Trophoblast cell (in vitro differentiated cells and primary cell): ENCODE data around the gene TXNRD2.

Source experiments
- DNase-seq, 2 donors: peaks; one replicate each; pipeline ENCODE4 v3.0.0-alpha.2; 2016
- H2AFZ ChIP-seq: 2 replicates; pipeline ENCODE4 v1.6.1; 2013; ENCODE audit warnings: low read length, moderate library complexity, mild to moderate bottlenecking; ENCODE audit not compliant: insufficient read depth, poor library complexity
- H2AK5ac ChIP-seq: 2 replicates; pipeline ENCODE4 v1.6.1; 2013; ENCODE audit warnings: mild to moderate bottlenecking, low read length
- H2BK120ac ChIP-seq: 2 replicates; pipeline ENCODE4 v1.6.1; 2013; ENCODE audit warnings: low read length, mild to moderate bottlenecking, moderate library complexity; ENCODE audit not compliant: insufficient read depth, poor library complexity
- H2BK12ac ChIP-seq: 2 replicates; pipeline ENCODE4 v1.6.1; 2013; ENCODE audit warnings: mild to moderate bottlenecking, low read length, moderate library complexity
- H2BK5ac ChIP-seq: 2 replicates; pipeline ENCODE4 v1.6.1; 2013; ENCODE audit warnings: low read length, low read depth, moderate library complexity, mild to moderate bottlenecking; ENCODE audit not compliant: poor library complexity
- H3K14ac ChIP-seq: 2 replicates; pipeline ENCODE4 v1.6.1; 2013; ENCODE audit warnings: mild to moderate bottlenecking, low read length
- H3K18ac ChIP-seq: 2 replicates; pipeline ENCODE4 v1.6.1; 2013; ENCODE audit warnings: mild to moderate bottlenecking, low read length
- H3K23ac ChIP-seq: 2 replicates; pipeline ENCODE4 v1.6.1; 2013; ENCODE audit warnings: low read length
- H3K27ac ChIP-seq: 2 replicates; pipeline ENCODE4 v1.5.1; 2013; ENCODE audit warnings: low read depth, mild to moderate bottlenecking, inconsistent platforms, low read length, moderate library complexity
- H3K27me3 ChIP-seq: 2 replicates; pipeline ENCODE4 v1.6.1; 2013; ENCODE audit warnings: inconsistent platforms, mild to moderate bottlenecking, low read length, moderate library complexity; ENCODE audit not compliant: insufficient read depth
- H3K36me3 ChIP-seq, 2 experiments: 1 replicate in 1 of 2; 2 replicates in 1 of 2; pipeline ENCODE4 v1.6.1; 2013; ENCODE audit warnings: low read length in 2 of 2, mild to moderate bottlenecking in 2 of 2, moderate library complexity in 1 of 2; ENCODE audit not compliant: insufficient read depth in 2 of 2, control insufficient read depth in 1 of 2
- H3K4ac ChIP-seq: 2 replicates; pipeline ENCODE4 v1.6.1; 2013; ENCODE audit warnings: low read depth, mild to moderate bottlenecking, low read length, moderate library complexity
- H3K4me1 ChIP-seq, 2 experiments: 1 replicate in 1 of 2; 2 replicates in 1 of 2; pipeline ENCODE4 v1.6.1; 2013; ENCODE audit warnings: low read length in 2 of 2, mild to moderate bottlenecking in 2 of 2, moderate library complexity in 1 of 2; ENCODE audit not compliant: insufficient read depth in 2 of 2, control insufficient read depth in 1 of 2
- H3K4me2 ChIP-seq: 2 replicates; pipeline ENCODE4 v1.6.1; 2013; ENCODE audit warnings: inconsistent platforms, mild to moderate bottlenecking, low read length, moderate library complexity
- H3K4me3 ChIP-seq: 2 replicates; pipeline ENCODE4 v1.5.1; 2013; ENCODE audit warnings: mild to moderate bottlenecking, low read depth, low read length, inconsistent platforms
- H3K79me1 ChIP-seq: one replicate; pipeline ENCODE4 v1.6.1; 2013; ENCODE audit warnings: low read length
- H3K79me2 ChIP-seq: 2 replicates; pipeline ENCODE4 v1.6.1; 2013; ENCODE audit warnings: low read length, mild to moderate bottlenecking; ENCODE audit not compliant: control insufficient read depth, insufficient read depth, poor library complexity
- H3K9ac ChIP-seq: 2 replicates; pipeline ENCODE4 v1.6.1; 2013; ENCODE audit warnings: mild to moderate bottlenecking, low read length
- H3K9me3 ChIP-seq: 2 replicates; pipeline ENCODE4 v1.6.1; 2013; ENCODE audit warnings: low read depth, mild to moderate bottlenecking, control low read depth, inconsistent platforms, low read length; ENCODE audit not compliant: insufficient read depth
- H4K12ac ChIP-seq: 2 replicates; pipeline ENCODE4 v1.6.1; 2013; ENCODE audit warnings: low read depth, mild to moderate bottlenecking, low read length, moderate library complexity
- H4K8ac ChIP-seq: 2 replicates; pipeline ENCODE4 v1.6.1; 2013; ENCODE audit warnings: low read depth, mild to moderate bottlenecking, low read length, moderate library complexity
- H4K91ac ChIP-seq: one replicate; pipeline ENCODE4 v1.6.1; 2013; ENCODE audit warnings: low read depth, mild to moderate bottlenecking, low read length, moderate library complexity
- WGBS: extraction: QIAGEN DNeasy Blood & Tissue Kit; methylation state at CpG from one replicate; pipeline ENCODE4 v1.1.7; 2013; ENCODE audit warnings: missing lambda C conversion rate; ENCODE audit not compliant: insufficient read length, insufficient coverage; ENCODE audit errors: extremely low coverage; 5-methylcytosine and 5-hydroxymethylcytosine counted together

TXNRD2 gene

GRCh38 chr22:19852177-19852781 is 89.3 kb downstream of the TXNRD2 start:
- WGBS = no CpG with 5 or more reads among the region's 12 CpGs
- no peak overlapping the region for H3K23ac ChIP-seq

DNA sequence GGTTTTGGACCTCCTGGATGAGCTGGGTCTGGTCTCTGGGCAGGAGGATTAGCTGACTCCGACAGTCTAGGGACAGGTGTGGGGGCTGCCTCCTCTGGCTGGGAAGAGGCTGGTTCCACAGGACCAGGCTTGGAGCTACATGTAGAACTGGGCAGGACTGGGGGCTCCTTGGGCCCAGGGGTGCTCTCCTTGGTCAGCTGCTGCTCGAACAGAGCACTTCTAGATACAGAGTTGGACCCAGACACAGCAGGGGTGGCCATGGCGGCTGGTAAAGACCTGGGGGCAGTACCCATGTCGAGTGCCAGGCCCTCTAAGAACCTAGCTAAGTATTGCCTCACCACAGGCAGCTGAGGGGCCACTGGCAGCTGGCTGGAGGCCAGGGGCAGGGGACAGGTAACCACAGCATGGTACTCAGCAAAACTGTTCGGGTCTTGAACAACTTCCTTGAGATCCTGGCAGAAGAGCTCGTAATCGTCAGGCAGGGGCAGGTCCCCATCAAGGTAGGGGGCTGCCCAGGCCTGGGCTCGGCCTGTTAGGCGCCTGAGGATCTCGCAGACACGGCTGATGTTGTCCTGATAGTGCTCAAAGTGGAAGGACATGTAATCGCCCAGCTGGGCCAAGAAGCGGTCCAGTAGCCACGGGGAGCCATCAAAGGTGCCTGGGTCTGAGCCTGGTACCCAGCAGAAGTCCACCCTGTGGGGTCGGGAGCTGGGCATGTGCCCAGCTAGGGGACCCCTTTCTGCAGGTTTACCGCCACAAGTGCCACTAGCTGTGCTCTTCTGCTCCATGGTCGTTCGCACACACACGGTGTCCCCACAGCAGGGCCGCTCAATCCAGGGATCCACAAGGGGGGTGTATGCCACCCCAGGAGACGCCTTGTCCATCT is 90.1 kb downstream of the TXNRD2 start:
- peaks cover 37% of the 10 kb centered on the region for H3K79me2 ChIP-seq
- peak overlapping the region; percentile 31 for H2AK5ac ChIP-seq
- peaks cover 2% of the 10 kb centered on the region for H3K9me3 ChIP-seq
- H2BK5ac ChIP-seq = no peak overlapping the region
- peaks cover 24 to 27% of the 10 kb centered on the region in 2 experiments for H3K36me3 ChIP-seq
- peak overlapping the region; percentile 38 for H3K14ac ChIP-seq
- WGBS = no CpG with 5 or more reads among the region's 21 CpGs
- no peak overlapping the region for H2BK120ac ChIP-seq
- no peak for DNase-seq
- peak overlapping the region; percentile 8 for H2BK12ac ChIP-seq
- H3K4me3 ChIP-seq = no peak overlapping the region
- peak overlapping the region; percentile 77 for H3K27ac ChIP-seq
- peak overlapping the region; percentile 22 for H3K4ac ChIP-seq
- no peak overlapping the region for H2AFZ ChIP-seq
- H4K8ac ChIP-seq = no peak overlapping the region
- H3K4me1 ChIP-seq = peaks cover 38 to 53% of the 10 kb centered on the region in 2 experiments
- no peak overlapping the region for H4K12ac ChIP-seq
- H3K27me3 ChIP-seq = no peaks in the 10 kb centered on the region
- H4K91ac ChIP-seq = peak overlapping the region; percentile 9
- H3K4me2 ChIP-seq = no peak overlapping the region
- H3K9ac ChIP-seq = no peak overlapping the region
- H3K79me1 ChIP-seq = peaks cover 37% of the 10 kb centered on the region
- H3K23ac ChIP-seq = no peak overlapping the region
- peak overlapping the region; percentile 2 for H3K18ac ChIP-seq

More at GRCh38 chr22:19852177-19852781, 89.3 kb downstream of the TXNRD2 start:
- peaks cover 22 to 27% of the 10 kb centered on the region in 2 experiments for H3K36me3 ChIP-seq
- no peak overlapping the region for H3K9ac ChIP-seq
- no peak overlapping the region for H4K12ac ChIP-seq
- peak overlapping the region; percentile 41 for H3K4ac ChIP-seq
- H3K27ac ChIP-seq = no peak overlapping the region
- no peak overlapping the region for H2BK120ac ChIP-seq
- peaks cover 38 to 53% of the 10 kb centered on the region in 2 experiments for H3K4me1 ChIP-seq
- H3K9me3 ChIP-seq = peaks cover 2% of the 10 kb centered on the region
- H2AK5ac ChIP-seq = no peak overlapping the region
- no peak overlapping the region for H2BK12ac ChIP-seq
- H3K14ac ChIP-seq = no peak overlapping the region
- no peak overlapping the region for H3K4me3 ChIP-seq
- no peak overlapping the region for H3K18ac ChIP-seq
- no peak overlapping the region for H2BK5ac ChIP-seq
- H3K27me3 ChIP-seq = no peaks in the 10 kb centered on the region
- H3K4me2 ChIP-seq = peak overlapping the region; percentile 77
- peaks cover 37% of the 10 kb centered on the region for H3K79me2 ChIP-seq
- H4K91ac ChIP-seq = no peak overlapping the region
- H3K79me1 ChIP-seq = peaks cover 37% of the 10 kb centered on the region
- peak in 1 of 2 donors; percentile 18 for DNase-seq
- H4K8ac ChIP-seq = no peak overlapping the region
- no peak overlapping the region for H2AFZ ChIP-seq

GRCh38 chr22:19850763-19851109 is 90.9 kb downstream of the TXNRD2 start:
- no peak overlapping the region for H3K4me2 ChIP-seq
- peaks cover 2% of the 10 kb centered on the region for H3K9me3 ChIP-seq
- WGBS = no CpG with 5 or more reads among the region's 9 CpGs
- H3K79me2 ChIP-seq = peaks cover 37% of the 10 kb centered on the region
- peaks cover 36% of the 10 kb centered on the region for H3K79me1 ChIP-seq
- no peak overlapping the region for H3K4me3 ChIP-seq
- H2BK12ac ChIP-seq = peak overlapping the region; percentile 54
- H3K36me3 ChIP-seq = peaks cover 24 to 27% of the 10 kb centered on the region in 2 experiments
- peak overlapping the region; percentile 9 for H4K91ac ChIP-seq
- H3K23ac ChIP-seq = no peak overlapping the region
- peak overlapping the region; percentile 31 for H2AK5ac ChIP-seq
- peak overlapping the region; percentile 3 for H2BK5ac ChIP-seq
- H3K4ac ChIP-seq = no peak overlapping the region
- peak overlapping the region; percentile 44 for H3K18ac ChIP-seq
- no peak overlapping the region for H2BK120ac ChIP-seq
- DNase-seq = no peak
- peak overlapping the region; percentile 77 for H3K27ac ChIP-seq
- no peaks in the 10 kb centered on the region for H3K27me3 ChIP-seq
- peak overlapping the region; percentile 28 for H4K8ac ChIP-seq
- H3K9ac ChIP-seq = peak overlapping the region; percentile 8
- peak overlapping the region; percentile 38 for H3K14ac ChIP-seq
- H4K12ac ChIP-seq = no peak overlapping the region
- H3K4me1 ChIP-seq = peaks cover 38 to 51% of the 10 kb centered on the region in 2 experiments
- H2AFZ ChIP-seq = no peak overlapping the region

DNA sequence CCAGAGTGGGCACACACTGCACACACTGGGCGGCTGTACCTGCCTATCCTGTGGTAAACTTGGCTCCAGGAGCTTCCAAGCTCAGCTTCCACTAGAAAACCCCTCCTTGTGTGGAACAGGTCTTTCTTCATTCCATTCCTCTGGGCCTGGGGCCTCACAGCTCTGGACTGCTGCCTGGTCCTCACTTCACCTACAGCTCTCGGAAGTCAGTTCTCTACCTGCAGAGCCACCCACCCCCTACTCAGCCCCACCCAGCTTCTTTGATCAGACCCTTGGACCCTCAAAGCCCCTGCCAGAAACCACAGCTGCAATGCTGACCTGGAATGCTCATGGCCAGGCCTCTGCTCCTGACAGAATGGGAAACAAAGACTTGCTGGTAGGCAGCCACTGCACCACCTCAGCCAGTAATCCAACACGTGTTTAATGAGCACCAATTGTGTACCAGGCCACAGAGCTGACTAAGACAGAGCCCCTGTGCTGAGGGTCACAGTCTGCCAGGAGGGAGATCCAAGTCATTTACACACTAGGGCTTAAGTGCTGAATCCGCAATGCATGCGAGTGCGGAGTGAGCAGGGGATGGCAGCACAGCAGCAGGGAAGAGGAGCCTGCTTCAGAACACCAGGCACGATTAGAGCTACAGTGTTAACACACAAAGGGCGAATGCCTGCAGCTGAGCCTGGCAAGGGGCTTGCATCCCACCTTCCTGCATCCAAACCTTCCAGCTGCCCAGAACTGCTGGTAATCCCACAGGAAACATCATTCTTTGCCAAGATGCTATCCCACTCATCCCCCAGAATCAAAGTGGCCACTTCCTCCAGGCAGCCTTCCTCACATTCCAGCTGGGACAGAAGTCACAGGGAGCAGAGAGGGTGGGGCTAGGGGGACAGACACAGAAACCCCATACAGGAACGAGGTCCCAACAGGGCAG is 91.5 kb downstream of the TXNRD2 start:
- Histone ChIP-seq H3K4me3 (no peak overlapping the region), H4K12ac (no peak overlapping the region), H3K4ac (peak overlapping the region; percentile 2), H3K27ac (peak overlapping the region; percentile 77), H4K8ac (peak overlapping the region; percentile 28), H3K79me2 (peaks cover 31% of the 10 kb centered on the region), H3K14ac (peak overlapping the region; percentile 38), H2AK5ac (no peak overlapping the region), H3K9ac (no peak overlapping the region), H2AFZ (no peak overlapping the region), H4K91ac (peak overlapping the region; percentile 9), H3K79me1 (peaks cover 30% of the 10 kb centered on the region), H3K36me3 (peaks cover 24 to 27% of the 10 kb centered on the region in 2 experiments), H3K4me2 (peak overlapping the region; percentile 43), H2BK12ac (peak overlapping the region; percentile 16), H3K4me1 (peaks cover 35 to 46% of the 10 kb centered on the region in 2 experiments), H2BK5ac (peak overlapping the region; percentile 3), H3K18ac (peak overlapping the region; percentile 44), H3K23ac (no peak overlapping the region), H3K9me3 (peaks cover 2% of the 10 kb centered on the region), H3K27me3 (no peaks in the 10 kb centered on the region), H2BK120ac (no peak overlapping the region)
- peak; percentile 91 to 92 for DNase-seq
- no CpG with 5 or more reads among the region's 9 CpGs for WGBS
